ENCODE measurements around the gene VAV3. TPM values are rescaled to one million over a fixed set of nuclear protein-coding genes. Genes with fewer than 3 reads are reported as not detected.
A peak's percentile ranks its signal among the peaks of the same experiment; 100 is the strongest.

The VAV3 gene
- total and polyA plus RNA-seq, 4 donors = 1.7 to 14.4 (median 7.6) TPM

DNA sequence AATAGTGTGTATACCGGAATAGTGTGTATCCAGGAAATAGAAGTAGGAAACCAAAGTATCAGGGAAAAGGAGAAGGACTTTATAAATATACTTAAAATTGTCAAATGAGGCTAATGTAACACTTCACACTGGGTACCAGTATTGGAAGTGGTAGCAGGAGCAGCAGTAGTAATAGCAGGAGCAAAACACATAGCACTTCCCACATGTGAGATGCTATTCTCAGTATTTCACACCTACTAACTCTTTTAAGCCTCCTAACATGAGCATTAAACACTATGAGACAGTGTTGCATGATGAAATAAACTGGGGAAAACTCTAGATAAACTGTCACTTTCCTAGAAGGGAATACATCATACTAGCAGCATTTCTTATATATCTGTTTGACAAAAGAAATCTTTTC lies 376.7 kb downstream of the VAV3 start:
- no peaks in the 10 kb centered on the region for H3K36me3 ChIP-seq (ENCODE audit: control insufficient read depth in 4 of 4, insufficient read depth in 4 of 4, low read length in 4 of 4)
- TF ChIP-seq, protein P1, sequence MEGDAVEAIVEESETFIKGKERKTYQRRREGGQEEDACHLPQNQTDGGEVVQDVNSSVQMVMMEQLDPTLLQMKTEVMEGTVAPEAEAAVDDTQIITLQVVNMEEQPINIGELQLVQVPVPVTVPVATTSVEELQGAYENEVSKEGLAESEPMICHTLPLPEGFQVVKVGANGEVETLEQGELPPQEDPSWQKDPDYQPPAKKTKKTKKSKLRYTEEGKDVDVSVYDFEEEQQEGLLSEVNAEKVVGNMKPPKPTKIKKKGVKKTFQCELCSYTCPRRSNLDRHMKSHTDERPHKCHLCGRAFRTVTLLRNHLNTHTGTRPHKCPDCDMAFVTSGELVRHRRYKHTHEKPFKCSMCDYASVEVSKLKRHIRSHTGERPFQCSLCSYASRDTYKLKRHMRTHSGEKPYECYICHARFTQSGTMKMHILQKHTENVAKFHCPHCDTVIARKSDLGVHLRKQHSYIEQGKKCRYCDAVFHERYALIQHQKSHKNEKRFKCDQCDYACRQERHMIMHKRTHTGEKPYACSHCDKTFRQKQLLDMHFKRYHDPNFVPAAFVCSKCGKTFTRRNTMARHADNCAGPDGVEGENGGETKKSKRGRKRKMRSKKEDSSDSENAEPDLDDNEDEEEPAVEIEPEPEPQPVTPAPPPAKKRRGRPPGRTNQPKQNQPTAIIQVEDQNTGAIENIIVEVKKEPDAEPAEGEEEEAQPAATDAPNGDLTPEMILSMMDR (IDR thresholded peaks at IDR 0.05; ENCODE audit: control extremely low read depth, extremely low read depth) = no peak
- no peaks in the 10 kb centered on the region for H3K9me3 ChIP-seq (ENCODE audit: control insufficient read depth in 4 of 4, insufficient read depth in 3 of 4, low read length in 3 of 4)
- no peaks in the 10 kb centered on the region for H3K4me1 ChIP-seq (ENCODE audit: control insufficient read depth in 5 of 5, insufficient read depth in 5 of 5, low read length in 5 of 5)
- DNase-seq = no peak
- no peak overlapping the region for H3K4me3 ChIP-seq
- WGBS, 2 donors = 92 to 97% methylated on average over 1 of the region's 1 CpG
- ATAC-seq (ENCODE audit: insufficient read depth, low FRiP score) = no peak
- H3K27me3 ChIP-seq (ENCODE audit: control insufficient read depth in 3 of 3, insufficient read depth in 3 of 3, low read length in 2 of 3) = no peaks in the 10 kb centered on the region
- no peak overlapping the region for H3K9ac ChIP-seq (ENCODE audit: insufficient read depth in 1 of 2, low read length in 2 of 2)
- no peak overlapping the region for H3K27ac ChIP-seq (ENCODE audit: low read depth in 1 of 2, low read length in 1 of 2)

DNA sequence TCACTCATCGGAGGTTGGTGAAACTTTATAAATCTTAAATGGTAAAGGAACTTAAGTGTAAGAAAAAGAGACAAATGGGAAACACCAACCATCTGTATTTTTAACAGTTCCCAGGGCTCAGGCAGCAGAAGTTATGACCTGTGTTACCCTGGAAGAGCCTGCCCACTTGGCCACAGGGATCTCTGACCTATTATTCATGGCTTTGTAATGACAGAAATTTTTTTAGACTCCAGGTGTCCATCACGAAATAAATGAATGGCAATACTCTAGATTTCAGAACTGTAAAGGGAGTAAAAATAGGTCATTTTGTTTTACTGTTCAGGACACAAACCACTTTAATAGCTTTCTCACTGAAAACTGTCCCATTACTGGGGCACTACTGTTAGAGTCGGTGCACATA lies 389.8 kb downstream of the VAV3 start:
- Histone ChIP-seq H3K4me1 (ENCODE audit: control insufficient read depth in 5 of 5, insufficient read depth in 5 of 5, low read length in 5 of 5) (no peaks in the 10 kb centered on the region), H3K36me3 (ENCODE audit: control insufficient read depth in 4 of 4, insufficient read depth in 4 of 4, low read length in 4 of 4) (no peaks in the 10 kb centered on the region), H3K27ac (ENCODE audit: low read depth in 1 of 2, low read length in 1 of 2) (no peak overlapping the region), H3K9ac (ENCODE audit: insufficient read depth in 1 of 2, low read length in 2 of 2) (no peak overlapping the region), H3K9me3 (ENCODE audit: control insufficient read depth in 4 of 4, insufficient read depth in 3 of 4, low read length in 3 of 4) (peaks cover 0 to 2% (median 0%) of the 10 kb centered on the region in 4 donors), H3K27me3 (ENCODE audit: control insufficient read depth in 3 of 3, insufficient read depth in 3 of 3, low read length in 2 of 3) (no peaks in the 10 kb centered on the region), H3K4me3 (no peak overlapping the region)
- DNase-seq (no peak), ATAC-seq (ENCODE audit: insufficient read depth, low FRiP score) (no peak)
- 96 to 97% methylated on average over 3 of the region's 3 CpGs for WGBS, 2 donors
- TF ChIP-seq, protein P1 (IDR thresholded peaks at IDR 0.05; ENCODE audit: control extremely low read depth, extremely low read depth) = no peak

DNA sequence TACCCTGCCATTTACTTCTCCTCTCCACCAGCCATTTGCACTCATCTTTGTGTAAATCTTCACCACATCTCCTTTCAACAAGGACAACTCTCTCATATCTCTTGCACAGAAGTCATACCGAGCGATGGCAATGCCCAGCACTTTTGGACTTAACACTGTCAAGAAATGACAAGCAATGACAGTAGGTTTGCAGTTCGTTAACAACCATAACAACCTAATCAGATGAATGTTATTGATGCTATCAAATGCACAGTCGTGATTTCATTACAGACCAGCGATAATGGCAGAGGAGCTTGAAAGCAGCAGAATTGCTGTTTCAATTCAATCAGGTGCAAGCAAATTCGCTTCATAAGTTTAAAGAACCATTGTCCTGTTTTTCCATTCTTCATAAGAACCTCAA lies 390.9 kb downstream of the VAV3 start:
- Histone ChIP-seq H3K9me3 (ENCODE audit: control insufficient read depth in 4 of 4, insufficient read depth in 3 of 4, low read length in 3 of 4) (peaks cover 0 to 2% (median 0%) of the 10 kb centered on the region in 4 donors), H3K9ac (ENCODE audit: insufficient read depth in 1 of 2, low read length in 2 of 2) (no peak overlapping the region), H3K4me1 (ENCODE audit: control insufficient read depth in 5 of 5, insufficient read depth in 5 of 5, low read length in 5 of 5) (no peaks in the 10 kb centered on the region), H3K27me3 (ENCODE audit: control insufficient read depth in 3 of 3, insufficient read depth in 3 of 3, low read length in 2 of 3) (no peaks in the 10 kb centered on the region), H3K27ac (ENCODE audit: low read depth in 1 of 2, low read length in 1 of 2) (no peak overlapping the region), H3K36me3 (ENCODE audit: control insufficient read depth in 4 of 4, insufficient read depth in 4 of 4, low read length in 4 of 4) (no peaks in the 10 kb centered on the region), H3K4me3 (no peak overlapping the region)
- no peak for ATAC-seq (ENCODE audit: insufficient read depth, low FRiP score)
- no peak for DNase-seq
- TF ChIP-seq, protein P1 (IDR thresholded peaks at IDR 0.05; ENCODE audit: control extremely low read depth, extremely low read depth) = no peak
- 95 to 98% methylated on average over 6 of the region's 6 CpGs for WGBS, 2 donors

DNA sequence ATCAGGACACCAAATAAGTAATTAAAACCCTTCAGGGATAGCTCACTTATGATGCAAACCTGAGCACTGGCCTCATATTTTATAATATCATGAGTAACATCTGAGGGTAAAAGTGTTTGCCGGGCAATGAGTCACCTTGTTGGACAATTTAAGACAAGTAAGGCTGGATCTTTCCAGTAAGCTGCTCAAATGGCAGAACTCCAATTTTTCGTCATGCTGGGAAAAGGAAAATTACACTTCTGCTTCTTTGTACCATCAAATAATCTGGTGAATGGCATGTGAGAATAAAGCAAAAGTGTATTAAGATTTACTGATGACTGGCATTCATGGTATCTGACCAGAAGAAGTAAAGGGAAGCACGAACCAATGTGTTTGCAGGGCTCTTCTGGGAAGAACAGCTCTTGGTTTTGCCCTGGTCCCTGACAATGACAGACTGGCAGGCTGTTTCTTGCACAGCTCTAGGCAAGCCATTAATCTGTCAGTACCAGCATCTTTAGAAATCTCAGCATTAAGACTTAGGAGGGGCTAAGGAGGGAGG lies 392.2 kb downstream of the VAV3 start:
- 67 to 83% methylated on average over 3 of the region's 3 CpGs for WGBS, 2 donors
- no peaks in the 10 kb centered on the region for H3K4me1 ChIP-seq (ENCODE audit: control insufficient read depth in 5 of 5, insufficient read depth in 5 of 5, low read length in 5 of 5)
- H3K9ac ChIP-seq (ENCODE audit: insufficient read depth in 1 of 2, low read length in 2 of 2) = no peak overlapping the region
- TF ChIP-seq, protein P1 (IDR thresholded peaks at IDR 0.05; ENCODE audit: control extremely low read depth, extremely low read depth) = no peak
- H3K27ac ChIP-seq (ENCODE audit: low read depth in 1 of 2, low read length in 1 of 2) = no peak overlapping the region
- peak in 1 of 3 donors; percentile 26 for DNase-seq
- peaks cover 0 to 2% (median 0%) of the 10 kb centered on the region in 4 donors for H3K9me3 ChIP-seq (ENCODE audit: control insufficient read depth in 4 of 4, insufficient read depth in 3 of 4, low read length in 3 of 4)
- H3K27me3 ChIP-seq (ENCODE audit: control insufficient read depth in 3 of 3, insufficient read depth in 3 of 3, low read length in 2 of 3) = no peaks in the 10 kb centered on the region
- no peaks in the 10 kb centered on the region for H3K36me3 ChIP-seq (ENCODE audit: control insufficient read depth in 4 of 4, insufficient read depth in 4 of 4, low read length in 4 of 4)
- peak; percentile 62 for ATAC-seq (ENCODE audit: insufficient read depth, low FRiP score)
- H3K4me3 ChIP-seq = no peak overlapping the region
